GM11168 (cell line): ENCODE results near the gene PSMC5.
"Not testable (repeated sequence)": the region's sequence is repeated elsewhere in the genome, so short reads cannot be mapped to it uniquely, and the experiment has no call there.

Source experiments
- in situ Hi-C: fragments of 300-500 bp; cut with MboI; formaldehyde crosslinking; loops from one replicate; pipeline ENCODE4 v1.12.0; 2022; ENCODE audit warnings: low sequenced_read_pairs; ENCODE audit not compliant: unreplicated experiment

Gene PSMC5

DNA sequence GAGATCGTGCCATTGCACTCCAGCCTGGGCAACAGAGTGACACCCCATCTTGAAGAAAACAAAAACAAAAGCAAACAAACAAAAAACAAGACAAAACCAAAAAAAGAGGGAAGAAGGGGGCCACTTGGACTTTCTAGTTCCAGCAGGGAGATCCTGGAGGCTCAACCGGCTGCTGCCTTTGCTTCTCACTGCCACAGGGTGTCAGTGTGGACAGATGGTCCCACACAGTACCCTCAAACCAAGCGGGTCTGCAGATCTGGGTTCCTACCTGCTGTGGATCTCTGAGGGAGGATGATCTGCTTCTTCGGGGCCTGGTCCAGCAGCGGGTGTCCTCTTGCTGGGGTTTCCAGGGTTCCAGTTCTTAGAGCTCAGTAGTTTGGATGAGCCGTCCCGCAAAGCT lies 39.4 kb downstream of the PSMC5 start:
- in situ Hi-C loops, result not testable (repeated sequence)

DNA sequence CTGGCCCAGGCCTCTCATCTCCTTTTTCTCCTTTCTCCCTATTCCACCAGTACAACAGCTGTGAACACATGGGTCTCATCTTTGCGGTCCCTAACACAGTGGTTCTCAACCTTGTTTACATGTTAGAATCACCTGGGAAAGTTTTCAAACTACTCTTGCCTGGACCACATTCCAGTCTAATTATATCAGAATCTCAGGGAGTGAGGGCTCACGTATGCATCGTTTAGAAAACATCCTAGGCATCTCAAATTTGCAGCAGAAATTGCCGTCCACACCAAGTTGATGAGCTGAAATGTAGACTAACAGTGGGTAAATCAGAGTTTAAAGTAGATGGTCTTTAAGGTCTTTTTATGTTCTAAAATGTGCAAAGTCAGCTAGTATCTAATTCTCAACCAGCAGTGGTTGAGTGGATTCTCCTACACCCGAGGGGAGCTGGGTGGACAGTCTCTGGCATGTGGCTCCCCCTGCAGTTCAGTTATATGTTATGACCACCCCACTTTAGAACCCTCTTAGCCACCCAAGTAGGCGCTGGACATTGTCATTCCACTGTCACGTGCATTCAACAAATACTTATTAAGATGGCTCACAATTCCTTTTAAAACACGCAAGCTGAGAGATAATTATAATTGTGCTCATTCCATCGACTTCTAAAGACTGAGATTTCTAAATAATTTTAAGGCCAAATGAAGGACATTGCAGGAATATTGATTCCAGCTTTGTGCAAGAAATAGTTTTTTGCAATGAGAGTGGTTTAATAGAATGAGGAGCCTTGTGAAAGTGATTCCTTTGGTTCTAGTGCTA lies 42.5 kb downstream of the PSMC5 start:
- in situ Hi-C loops, result not testable (repeated sequence)

DNA sequence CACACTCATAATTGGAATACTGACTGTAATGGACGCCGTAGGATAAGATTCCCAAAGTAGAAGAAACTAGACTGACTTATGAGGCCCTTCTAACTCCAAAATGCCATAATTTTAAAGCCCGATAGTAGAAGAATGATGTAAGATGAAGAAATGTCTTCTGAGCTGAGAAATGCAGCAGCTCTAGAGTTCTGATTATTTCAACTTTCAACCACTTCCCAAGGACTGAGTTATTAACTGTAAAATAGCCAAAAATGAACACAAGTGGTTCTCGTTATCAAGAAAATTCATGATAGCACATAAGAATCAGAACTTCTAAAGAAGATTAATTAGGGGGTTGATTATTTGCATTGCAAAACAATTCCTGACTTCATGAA lies 43.0 kb downstream of the PSMC5 start:
- in situ Hi-C loops, result not testable (repeated sequence)

DNA sequence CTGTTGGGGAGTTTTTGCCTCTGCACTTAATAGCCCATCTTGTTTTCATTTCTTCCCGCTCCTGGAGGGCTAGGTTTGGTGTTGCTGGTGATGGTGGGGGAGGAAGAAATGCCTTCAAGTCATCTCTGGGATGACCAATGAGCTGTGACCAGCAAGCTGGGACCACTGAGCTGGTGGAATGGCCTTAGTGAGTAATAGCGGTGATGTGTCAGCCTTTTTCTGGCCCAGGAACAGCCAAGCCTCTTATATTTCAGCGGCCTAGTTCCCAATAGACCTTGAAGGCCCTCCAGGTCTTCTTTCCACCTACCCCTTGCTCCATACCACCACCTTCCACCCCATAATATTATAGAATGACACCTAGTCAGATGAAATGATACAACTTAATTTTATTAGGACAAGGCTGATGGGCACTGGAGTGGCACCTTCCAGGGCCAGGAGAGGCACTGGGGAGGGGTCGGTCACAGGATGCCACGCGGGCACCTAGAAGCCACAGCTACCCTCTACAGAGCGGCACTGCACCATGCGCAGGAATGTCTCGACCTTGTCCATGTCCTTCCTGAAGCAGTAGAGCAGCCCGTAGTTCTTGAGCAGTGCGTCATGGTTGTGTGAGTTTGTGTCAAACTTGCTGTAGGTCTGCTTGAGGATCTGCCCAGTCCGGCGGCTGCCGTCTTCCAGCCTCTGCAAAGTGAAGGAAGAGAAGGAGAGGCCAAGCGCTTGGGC lies 44.6 kb downstream of the PSMC5 start:
- in situ Hi-C loops, result not testable (repeated sequence)

DNA sequence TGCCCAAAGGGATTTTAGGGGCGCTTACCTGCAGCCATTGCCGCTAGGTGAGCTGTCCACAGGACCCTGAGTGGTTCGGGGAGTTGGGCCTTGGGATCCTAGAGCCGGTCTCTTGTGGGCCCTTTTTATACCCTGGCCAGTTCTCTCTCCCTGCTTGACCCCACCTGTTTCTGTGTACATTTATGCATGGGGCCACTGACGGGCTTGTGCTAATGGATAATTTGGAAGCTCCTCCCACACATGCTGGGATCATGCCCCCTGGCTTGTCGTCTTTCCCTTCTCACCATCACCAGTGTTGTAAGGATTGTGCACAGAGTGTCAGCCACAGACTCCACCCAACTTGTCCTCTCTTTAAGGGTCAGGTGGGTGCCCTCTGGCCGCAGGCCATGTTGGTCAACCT lies 46.3 kb downstream of the PSMC5 start, which contains the start of gene CSH2:
CSH2 (minus strand) TSS at position 101 of the 400 bp plus-strand sequence; CDS start at position 38, 63 bp downstream.
- in situ Hi-C loops, result not testable (repeated sequence)

DNA sequence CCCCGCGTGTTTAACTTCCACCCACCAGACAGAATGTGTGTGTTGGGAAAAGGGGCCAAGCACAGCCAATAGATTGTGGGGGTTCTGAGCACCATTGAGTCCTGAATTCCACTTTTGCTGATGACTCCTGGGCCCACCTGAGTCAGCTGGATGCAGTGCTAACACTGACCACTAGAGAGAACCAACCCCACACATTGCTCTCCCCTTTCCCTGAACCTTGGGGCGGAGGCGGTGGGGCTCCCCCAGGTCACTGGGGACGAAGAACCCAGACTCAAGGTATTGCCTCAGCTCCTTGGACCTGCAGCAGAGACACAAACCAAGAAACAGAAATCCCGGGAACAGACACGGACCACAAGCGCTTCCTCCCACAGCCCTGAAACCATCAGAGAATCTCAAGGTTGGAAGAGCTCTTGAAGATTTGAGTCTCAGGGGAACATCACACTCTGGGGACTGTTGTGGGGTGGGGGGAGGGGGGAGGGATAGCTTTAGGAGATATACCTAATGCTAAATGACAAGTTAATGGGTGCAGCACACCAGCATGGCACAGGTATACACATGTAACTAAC lies 46.9 kb downstream of the PSMC5 start:
- in situ Hi-C loops, result not testable (repeated sequence)

DNA sequence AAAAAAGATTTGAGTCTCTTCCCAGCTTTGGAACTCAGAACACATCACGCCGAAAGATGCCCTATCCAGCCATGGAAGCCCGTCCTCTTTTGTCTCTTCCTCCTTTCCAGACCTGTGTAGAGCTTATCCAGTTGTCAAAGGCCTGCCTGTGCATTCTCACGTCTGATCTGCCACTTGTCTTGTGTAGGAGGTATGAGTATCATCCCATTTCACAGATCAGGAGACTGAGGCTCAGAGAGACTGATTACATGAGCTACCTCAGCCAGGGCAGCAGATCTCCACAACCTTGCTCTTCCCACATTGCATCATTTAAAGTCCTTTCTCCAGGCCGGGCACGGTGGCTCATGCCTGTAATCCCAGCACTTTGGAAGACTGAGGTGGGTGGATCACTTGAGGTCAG lies 47.5 kb downstream of the PSMC5 start:
- in situ Hi-C loops, result not testable (repeated sequence)

DNA sequence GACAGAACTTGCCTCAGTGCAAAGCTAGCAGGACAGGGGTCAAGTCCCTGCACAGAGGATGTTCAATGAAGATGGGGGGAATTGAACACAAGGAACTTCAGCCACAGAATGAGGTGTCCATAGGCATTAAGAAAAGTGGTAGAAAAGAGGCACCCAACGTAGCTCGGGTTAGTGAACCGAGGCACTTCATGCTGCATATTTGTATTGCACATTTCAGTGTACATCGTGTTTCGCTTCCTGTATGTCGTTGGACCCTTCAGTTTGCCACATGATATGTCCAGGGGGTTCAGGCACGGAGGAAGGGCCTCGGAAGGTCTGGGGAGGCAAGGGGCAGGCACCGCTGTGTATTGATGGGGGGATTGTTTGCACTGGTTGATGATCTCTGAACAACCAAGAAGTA lies 51.2 kb downstream of the PSMC5 start:
- in situ Hi-C loops, result not testable (repeated sequence)

DNA sequence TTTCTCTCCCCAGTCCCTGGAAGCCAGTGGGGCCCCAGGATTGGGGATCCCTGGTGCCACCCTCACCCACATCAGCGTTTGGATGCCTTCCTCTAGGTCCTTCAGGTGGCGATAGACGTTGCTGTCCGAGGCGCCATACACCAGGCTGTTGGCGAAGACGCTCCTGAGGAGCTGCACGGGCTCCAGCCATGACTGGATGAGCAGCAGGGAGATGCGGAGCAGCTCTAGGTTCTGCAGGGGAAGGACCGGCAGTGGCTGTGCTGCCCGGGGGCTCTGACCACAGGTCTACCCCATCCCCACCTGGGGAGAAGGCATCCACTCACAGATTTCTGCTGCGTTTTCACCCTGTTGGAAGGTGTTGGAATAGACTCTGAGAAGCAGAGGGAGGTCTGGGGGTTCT lies 53.5 kb downstream of the PSMC5 start:
- in situ Hi-C loops, result no loop called here

DNA sequence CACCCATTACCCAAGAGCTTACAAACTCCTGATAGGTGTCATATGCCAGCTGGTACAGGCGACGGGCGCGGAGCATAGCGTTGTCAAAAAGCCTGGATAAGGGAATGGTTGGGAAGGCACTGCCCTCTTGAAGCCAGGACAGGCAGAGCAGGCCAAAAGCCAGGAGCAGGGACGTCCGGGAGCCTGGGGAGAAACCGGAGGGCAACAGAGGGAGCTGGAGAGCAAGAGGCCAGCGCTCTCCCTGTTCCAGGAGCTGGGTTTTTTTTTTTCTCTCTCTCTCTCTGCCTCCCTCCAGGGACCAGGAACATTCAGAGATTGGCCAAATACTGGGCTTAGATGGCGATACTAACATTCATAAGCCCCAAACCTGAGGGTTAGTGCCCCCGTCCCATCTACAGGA lies 54.1 kb downstream of the PSMC5 start:
- in situ Hi-C loops, result not testable (repeated sequence)
